CD4-positive, alpha-beta T cell treated with Interferon alpha-2 for 1 hour (primary cell): ENCODE data around the gene TFPT.

ENCODE experiments used
- DNase-seq, 2 donors: peaks; one replicate each; pipeline ENCODE4 v3.0.0-alpha.2; 2020 to 2022

Gene TFPT

GRCh38 chr19:54069470-54069869 lies 46.0 kb downstream of the TFPT start:
- DNase-seq: no peak

- no peak for DNase-seq
Observed at GRCh38 chr19:54063350-54064116, 51.9 kb downstream of the TFPT start, which contains the start of gene VSTM1. Gene VSTM1 (minus strand): TSS chr19:54063897. CDS start chr19:54063777, 120 bp downstream.

GRCh38 chr19:54062643-54063042 lies 52.8 kb downstream of the TFPT start:
- peak in 1 of 2 donors; percentile 28 for DNase-seq
